Skeletal muscle tissue (tissue), 4 donors: ENCODE data around the gene EWSR1. TPM values are rescaled to one million over a fixed set of nuclear protein-coding genes. Genes with fewer than 3 reads are reported as not detected.

Source experiments
- H3K27ac ChIP-seq: one replicate; pipeline ENCODE4 v1.7.0; 2013; ENCODE audit warnings: mild to moderate bottlenecking, low read depth, low read length, inconsistent platforms
- H3K27me3 ChIP-seq, 3 donors: one replicate each; pipeline ENCODE4 v1.7.0; 2013; ENCODE audit warnings: low read length in 3 of 3; ENCODE audit not compliant: control insufficient read depth in 3 of 3, insufficient read depth in 3 of 3
- H3K36me3 ChIP-seq, 3 donors: one replicate each; pipeline ENCODE4 v1.7.0; 2013; ENCODE audit warnings: low read length in 3 of 3; ENCODE audit not compliant: control insufficient read depth in 3 of 3, insufficient read depth in 3 of 3
- H3K4me1 ChIP-seq, 3 donors: one replicate each; pipeline ENCODE4 v1.7.0; 2013; ENCODE audit warnings: low read length in 3 of 3, mild to moderate bottlenecking in 3 of 3; ENCODE audit not compliant: control insufficient read depth in 3 of 3, insufficient read depth in 3 of 3
- H3K4me3 ChIP-seq, 3 donors: one replicate each; pipeline ENCODE4 v1.7.0; 2013; ENCODE audit warnings: low read length in 3 of 3
- H3K9ac ChIP-seq, 3 donors: one replicate each; pipeline ENCODE4 v1.7.0; 2013; ENCODE audit warnings: low read length in 3 of 3, mild to moderate bottlenecking in 3 of 3, moderate library complexity in 2 of 3, low read depth in 1 of 3
- H3K9me3 ChIP-seq, 3 donors: one replicate each; pipeline ENCODE4 v1.7.0; 2013; ENCODE audit warnings: low read length in 3 of 3; ENCODE audit not compliant: control insufficient read depth in 3 of 3
- total RNA-seq: library from RNA; depleted of rRNA; stranded (reverse); fragments of >200 nt; gene quantifications from one replicate; pipeline ENCODE4 v1.2.3, GENCODE V29; 2014
- donor health status: Osteomylitis.

Gene EWSR1
- total RNA-seq, 1 donor from 2014 or later = 84.5 TPM

- peaks cover 14 to 42% (median 36%) of the 10 kb centered on the region in 3 donors for H3K36me3 ChIP-seq
These were observed 66.1 kb downstream of the EWSR1 start for GRCh38 chr22:29334148-29334547.

GRCh38 chr22:29334696-29335344 is 66.8 kb downstream of the EWSR1 start:
- no peaks in the 10 kb centered on the region for H3K9me3 ChIP-seq
- H3K27me3 ChIP-seq = no peaks in the 10 kb centered on the region
- H3K4me3 ChIP-seq = no peak overlapping the region
- no peak overlapping the region for H3K27ac ChIP-seq
- peaks cover 21 to 41% (median 40%) of the 10 kb centered on the region in 3 donors for H3K36me3 ChIP-seq
- no peak overlapping the region for H3K9ac ChIP-seq
- H3K4me1 ChIP-seq = peaks cover 34 to 65% (median 62%) of the 10 kb centered on the region in 3 donors

More at GRCh38 chr22:29334148-29334547, 66.1 kb downstream of the EWSR1 start:
- H3K9ac ChIP-seq = no peak overlapping the region
- H3K27ac ChIP-seq = no peak overlapping the region
- no peaks in the 10 kb centered on the region for H3K27me3 ChIP-seq
- H3K4me1 ChIP-seq = peaks cover 41 to 65% (median 65%) of the 10 kb centered on the region in 3 donors
- H3K4me3 ChIP-seq = no peak overlapping the region
- H3K9me3 ChIP-seq = no peaks in the 10 kb centered on the region

- Histone ChIP-seq H3K27ac (no peak overlapping the region), H3K9me3 (no peaks in the 10 kb centered on the region), H3K4me1 (peaks cover 27 to 62% (median 59%) of the 10 kb centered on the region in 3 donors), H3K9ac (no peak overlapping the region), H3K4me3 (no peak overlapping the region), H3K27me3 (no peaks in the 10 kb centered on the region), H3K36me3 (peaks cover 29 to 49% (median 45%) of the 10 kb centered on the region in 3 donors)
These were observed 67.6 kb downstream of the EWSR1 start for GRCh38 chr22:29335656-29336055.

GRCh38 chr22:29336751-29337490 is 68.9 kb downstream of the EWSR1 start:
- H3K36me3 ChIP-seq = peaks cover 42 to 58% (median 54%) of the 10 kb centered on the region in 3 donors
- peak overlapping the region; percentile 79 for H3K27ac ChIP-seq
- no peaks in the 10 kb centered on the region for H3K27me3 ChIP-seq
- peak overlapping the region; percentile 55 to 80 (median 65) for H3K9ac ChIP-seq
- H3K4me1 ChIP-seq = peaks cover 25 to 56% (median 52%) of the 10 kb centered on the region in 3 donors
- H3K9me3 ChIP-seq = no peaks in the 10 kb centered on the region
- H3K4me3 ChIP-seq = peak overlapping the region; percentile 4 to 67 (median 24)

GRCh38 chr22:29337631-29338284 is 69.7 kb downstream of the EWSR1 start:
- Histone ChIP-seq H3K9me3 (no peaks in the 10 kb centered on the region), H3K4me3 (peak overlapping the region; percentile 4 to 67 (median 24)), H3K27me3 (no peaks in the 10 kb centered on the region), H3K36me3 (peaks cover 41 to 57% (median 55%) of the 10 kb centered on the region in 3 donors), H3K4me1 (peaks cover 25 to 62% (median 54%) of the 10 kb centered on the region in 3 donors), H3K9ac (peak overlapping the region; percentile 55 to 80 (median 65)), H3K27ac (peak overlapping the region; percentile 79)

GRCh38 chr22:29338398-29338797 is 70.3 kb downstream of the EWSR1 start:
- H3K27me3 ChIP-seq = no peaks in the 10 kb centered on the region
- H3K4me1 ChIP-seq = peaks cover 31 to 69% (median 60%) of the 10 kb centered on the region in 3 donors
- no peak overlapping the region for H3K27ac ChIP-seq
- no peak overlapping the region for H3K4me3 ChIP-seq
- peak overlapping the region in 1 of 3 donors; percentile 54 for H3K9ac ChIP-seq
- H3K9me3 ChIP-seq = no peaks in the 10 kb centered on the region
- H3K36me3 ChIP-seq = peaks cover 45 to 57% (median 57%) of the 10 kb centered on the region in 3 donors

- H3K9me3 ChIP-seq = no peaks in the 10 kb centered on the region
- H3K27ac ChIP-seq = no peak overlapping the region
- peaks cover 47 to 55% (median 55%) of the 10 kb centered on the region in 3 donors for H3K36me3 ChIP-seq
- peaks cover 42 to 79% (median 70%) of the 10 kb centered on the region in 3 donors for H3K4me1 ChIP-seq
- H3K9ac ChIP-seq = peak overlapping the region in 1 of 3 donors; percentile 50
- no peak overlapping the region for H3K4me3 ChIP-seq
- H3K27me3 ChIP-seq = no peaks in the 10 kb centered on the region
These were observed 71.5 kb downstream of the EWSR1 start for GRCh38 chr22:29339381-29340235.

- Histone ChIP-seq H3K27ac (no peak overlapping the region), H3K4me3 (no peak overlapping the region), H3K4me1 (peaks cover 45 to 78% (median 66%) of the 10 kb centered on the region in 3 donors), H3K9ac (peak overlapping the region in 1 of 3 donors; percentile 8), H3K36me3 (peaks cover 47 to 55% (median 50%) of the 10 kb centered on the region in 3 donors), H3K27me3 (no peaks in the 10 kb centered on the region), H3K9me3 (no peaks in the 10 kb centered on the region)
These were observed 72.5 kb downstream of the EWSR1 start for GRCh38 chr22:29340566-29340965.
